Stimulated activated CD4-positive, alpha-beta T cell treated with anti-CD3 and anti-CD28 coated beads, TNF-alpha, amount 100 ng/mL, for 4 hours (primary cell): ENCODE data around the gene IL11.
"Not testable (repeated sequence)": the region's sequence is repeated elsewhere in the genome, so short reads cannot be mapped to it uniquely, and the experiment has no call there.

Source experiments
- DNase-seq, 3 experiments: peaks; one replicate each; pipeline ENCODE4 v3.0.0-alpha.2; 2020; ENCODE audit warnings: low read depth in 3 of 3

IL11 gene

GRCh38 chr19:55352549-55353145 is 17.6 kb downstream of the IL11 start:
- no peak for DNase-seq

DNA sequence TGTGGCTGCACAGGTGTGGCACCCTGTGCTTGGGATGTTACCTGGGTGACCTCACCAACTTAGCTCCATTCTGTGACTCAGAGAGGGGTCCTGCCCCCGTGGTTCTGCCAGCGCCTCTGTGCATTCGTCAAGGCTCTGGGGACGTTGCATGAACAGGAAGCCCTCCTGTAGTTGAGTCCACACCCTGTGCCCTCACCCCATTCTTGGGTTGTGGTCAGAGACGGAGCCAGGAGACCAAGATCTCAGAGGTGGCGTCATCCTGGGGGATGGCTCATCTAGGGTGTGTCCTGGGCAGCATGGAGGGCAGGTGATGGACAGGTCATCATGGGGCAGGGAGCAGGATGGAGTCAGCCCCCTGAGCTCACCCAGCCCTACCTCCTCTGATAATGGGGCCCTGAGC is 18.2 kb downstream of the IL11 start:
- DNase-seq = no peak

DNA sequence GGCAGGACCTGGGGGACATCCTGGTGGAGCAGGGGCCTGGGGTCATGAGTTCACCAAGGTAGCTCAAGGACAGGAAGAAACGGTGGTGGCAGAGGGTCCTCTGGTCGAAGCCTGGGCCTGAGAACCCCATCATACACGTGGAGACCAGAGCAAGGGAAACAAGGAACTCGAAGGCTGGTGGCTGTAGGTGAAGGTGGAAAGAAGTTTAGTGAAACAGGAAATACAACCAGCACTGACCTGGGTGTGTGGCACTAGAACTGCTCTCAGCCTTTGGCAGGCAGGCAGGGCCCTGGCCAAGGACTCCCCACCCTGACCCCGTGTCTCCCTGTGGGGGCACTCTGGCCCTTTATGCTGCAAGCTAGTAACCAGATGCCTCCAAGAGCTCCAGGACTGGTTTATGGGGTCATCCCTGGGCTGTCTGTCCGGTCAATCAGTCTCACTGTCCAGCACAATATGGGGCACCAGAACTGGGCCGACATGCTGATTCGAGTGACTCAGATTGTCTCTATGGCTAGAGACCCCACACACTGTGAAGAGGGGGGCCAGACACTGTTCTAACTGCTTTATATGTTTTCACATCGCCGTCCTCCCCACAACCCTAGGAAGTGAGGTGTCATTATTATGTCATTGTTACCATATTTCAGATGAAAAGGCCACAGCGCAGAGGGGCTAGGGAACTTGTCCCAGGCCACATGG is 19.5 kb downstream of the IL11 start:
- no peak for DNase-seq

GRCh38 chr19:55348317-55349034 is 21.8 kb downstream of the IL11 start:
- DNase-seq = no peak

GRCh38 chr19:55347442-55348009 is 22.7 kb downstream of the IL11 start:
- no peak for DNase-seq

GRCh38 chr19:55346725-55347441 is 23.4 kb downstream of the IL11 start:
- DNase-seq = no peak

GRCh38 chr19:55345818-55346724 is 24.2 kb downstream of the IL11 start:
- DNase-seq = no peak

- DNase-seq = no peak
Observed at GRCh38 chr19:55345101-55345817, 25.0 kb downstream of the IL11 start.

- no peak for DNase-seq
Observed at GRCh38 chr19:55344444-55344843, 25.8 kb downstream of the IL11 start.

DNA sequence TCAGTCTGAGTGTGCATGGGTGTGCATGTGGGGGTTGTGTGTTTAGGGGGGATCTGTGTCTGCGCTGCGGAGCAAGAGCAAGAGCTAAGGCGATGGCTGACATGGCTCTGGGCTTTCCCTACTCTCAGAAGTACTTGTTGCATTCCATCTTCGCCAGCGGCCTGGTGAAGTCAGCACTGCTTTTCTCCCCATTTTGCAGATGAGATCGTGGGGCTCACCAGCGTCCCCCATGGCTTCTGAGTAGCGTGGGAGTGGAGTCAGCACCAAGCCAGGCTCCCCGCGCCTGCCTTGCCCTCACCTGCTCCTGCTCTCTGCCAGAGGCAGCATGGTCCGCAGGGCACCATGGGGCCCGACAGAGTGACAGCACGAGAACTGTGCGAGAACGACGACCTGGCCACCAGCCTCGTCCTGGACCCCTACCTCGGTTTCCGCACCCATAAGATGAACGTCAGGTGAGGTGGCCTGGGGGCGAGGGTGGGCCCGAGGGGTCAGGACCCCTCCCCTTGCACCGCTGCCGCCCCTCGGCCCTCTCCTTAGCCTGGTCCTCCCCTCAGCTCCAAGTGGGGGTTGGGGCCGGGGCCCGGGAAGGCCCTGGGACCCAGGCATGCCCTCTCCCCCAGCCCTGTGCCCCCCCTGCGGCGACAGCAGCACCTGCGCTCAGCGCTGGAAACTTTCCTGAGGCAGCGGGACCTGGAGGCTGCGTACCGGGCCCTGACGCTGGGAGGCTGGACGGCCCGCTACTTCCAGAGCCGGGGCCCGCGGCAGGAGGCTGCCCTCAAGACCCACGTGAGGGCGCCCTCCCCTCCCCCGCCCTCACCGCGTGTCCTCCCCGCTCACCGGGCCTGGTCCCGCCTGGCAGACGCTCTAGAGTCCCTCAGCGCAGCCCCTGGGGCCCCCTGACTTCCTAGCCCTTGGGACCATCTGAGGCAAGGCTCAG is 28.4 kb downstream of the IL11 start:
- no peak for DNase-seq

DNA sequence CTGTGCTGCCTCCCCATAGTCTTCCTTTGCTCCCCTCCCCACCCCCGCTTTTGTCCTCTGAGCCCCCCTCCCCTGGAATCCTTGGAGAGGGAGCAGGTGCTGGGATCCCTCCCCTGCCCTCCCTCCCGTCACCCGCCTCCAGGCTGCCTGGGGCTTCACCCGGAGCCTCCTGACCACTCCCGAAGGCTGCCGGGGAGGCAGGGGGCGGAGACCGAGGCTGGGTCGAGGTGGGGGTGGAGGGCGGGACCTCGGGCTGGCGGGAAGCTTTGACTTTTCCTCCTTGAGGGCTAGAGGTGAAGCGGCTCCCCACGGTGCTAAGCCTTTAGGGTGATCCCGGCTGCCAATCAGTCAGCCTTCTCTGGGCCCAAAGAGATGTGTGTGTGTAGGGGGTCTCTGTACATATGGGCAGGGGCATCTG is 29.1 kb downstream of the IL11 start:
- DNase-seq = peak; percentile 20 to 46 (median 38)

- DNase-seq = no peak
Observed at GRCh38 chr19:55340784-55341147, 29.5 kb downstream of the IL11 start.

- no peak for DNase-seq
Observed at GRCh38 chr19:55339889-55340783, 30.1 kb downstream of the IL11 start.

- DNase-seq = peak; percentile 100
Observed at GRCh38 chr19:55339105-55339888, 31.0 kb downstream of the IL11 start, which contains the start of gene KMT5C. KMT5C (plus strand) TSS chr19:55339876; CDS start chr19:55341937, 2,061 bp downstream.

DNA sequence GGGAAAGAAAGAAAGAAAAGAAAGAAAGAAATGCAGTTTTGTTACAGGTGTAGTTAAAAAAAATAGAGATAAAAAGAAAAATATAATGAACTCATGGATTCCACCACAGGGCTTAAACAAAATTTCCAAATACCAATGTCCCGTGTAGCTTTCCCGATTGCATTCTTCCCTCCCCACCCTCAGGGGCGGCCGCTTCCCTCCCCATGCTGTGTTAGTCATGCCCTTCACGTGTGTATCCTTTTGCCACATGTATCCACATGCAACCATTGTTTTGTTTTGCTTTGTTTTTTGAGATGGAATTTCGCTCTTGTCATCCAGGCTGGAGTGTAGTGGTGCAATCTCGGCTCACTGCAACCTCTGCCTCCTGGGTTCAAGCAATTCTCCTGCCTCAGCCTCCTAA is 34.2 kb downstream of the IL11 start:
- no peak for DNase-seq

- DNase-seq = no peak
Observed at GRCh38 chr19:55333870-55334269, 36.4 kb downstream of the IL11 start.

DNA sequence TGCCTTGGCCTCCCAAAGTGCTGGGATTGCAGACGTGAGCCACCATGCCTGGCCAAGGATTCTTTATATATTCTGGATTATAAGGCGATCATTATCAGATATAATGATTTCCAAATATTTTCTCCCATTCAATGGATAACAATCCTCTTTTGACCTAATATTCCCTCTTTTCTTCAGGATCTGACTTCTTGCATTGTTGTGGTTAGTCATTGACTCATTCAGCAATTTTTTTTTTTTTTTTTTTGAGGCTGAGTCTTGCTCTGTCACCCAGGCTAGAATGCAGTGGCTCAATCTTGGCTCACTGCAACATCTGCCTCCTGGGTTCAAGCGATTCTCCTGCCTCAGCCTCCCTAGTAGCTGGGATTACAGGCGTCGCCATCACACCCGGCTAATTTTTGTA is 40.5 kb downstream of the IL11 start:
- not testable (repeated sequence) for DNase-seq
